HEK293T (cell line): Measurements from ENCODE around the gene CNOT11.

Source experiments
- CTCF ChIA-PET: fragments of 350-600 bp; formaldehyde crosslinking; extraction: SDS; loops from one replicate; lab custom pipeline; 2021; ENCODE audit warnings: antibody characterized with exemption, inconsistent platforms; lab: Yijun Ruan, JAX
- POLR2A ChIA-PET: fragments of 350-600 bp; formaldehyde crosslinking; extraction: SDS; loops from one replicate; lab custom pipeline; 2020; ENCODE audit warnings: antibody characterized with exemption, inconsistent platforms; lab: Yijun Ruan, JAX
- DNase-seq: peaks from one replicate; pipeline ENCODE4 v3.0.0; 2012; ENCODE audit warnings: mixed read lengths; ENCODE audit errors: extremely low spot score
- ARNT ChIP-seq: fragments of 450-650 bp; IDR thresholded peaks from 2 replicates; pipeline ENCODE4 v1.6.1; 2017; ENCODE audit warnings: mild to moderate bottlenecking
- BHLHE40 ChIP-seq: fragments of 450-650 bp; IDR thresholded peaks from 2 replicates; pipeline ENCODE4 v1.6.1; 2016; ENCODE audit warnings: mild to moderate bottlenecking, moderate library complexity, borderline replicate concordance
- CTBP1 ChIP-seq: fragments of 450-650 bp; IDR thresholded peaks from 2 replicates; pipeline ENCODE4 v1.6.1; 2016; ENCODE audit warnings: borderline replicate concordance
- ELF4 ChIP-seq: fragments of 450-650 bp; IDR thresholded peaks from 2 replicates; pipeline ENCODE4 v1.6.1; 2017; ENCODE audit warnings: antibody characterized with exemption
- FOXA1 ChIP-seq: fragments of 450-650 bp; IDR thresholded peaks from 2 replicates; pipeline ENCODE4 v1.6.1; 2016; ENCODE audit warnings: mild to moderate bottlenecking
- FOXK2 ChIP-seq: fragments of 450-650 bp; IDR thresholded peaks from 2 replicates; pipeline ENCODE4 v1.6.1; 2016; ENCODE audit warnings: mild to moderate bottlenecking
- FOXM1 ChIP-seq: fragments of 450-650 bp; IDR thresholded peaks from 2 replicates; pipeline ENCODE4 v1.6.1; 2017; ENCODE audit warnings: mild to moderate bottlenecking, borderline replicate concordance
- HDGF ChIP-seq: fragments of 450-650 bp; IDR thresholded peaks from 2 replicates; pipeline ENCODE4 v1.6.1; 2017; ENCODE audit warnings: antibody characterized with exemption, borderline replicate concordance
- L3MBTL2 ChIP-seq: fragments of 450-650 bp; conservative IDR thresholded peaks from 2 replicates; pipeline ENCODE4 v1.6.1; 2016; ENCODE audit warnings: mild to moderate bottlenecking
- LEF1 ChIP-seq: fragments of 450-650 bp; IDR thresholded peaks from 2 replicates; pipeline ENCODE4 v1.6.1; 2017; ENCODE audit warnings: mild to moderate bottlenecking, borderline replicate concordance
- NFRKB ChIP-seq: fragments of 450-650 bp; IDR thresholded peaks from 2 replicates; pipeline ENCODE4 v1.6.1; 2016; ENCODE audit warnings: mild to moderate bottlenecking, moderate library complexity
- PKNOX1 ChIP-seq: fragments of 450-650 bp; IDR thresholded peaks from 2 replicates; pipeline ENCODE4 v1.6.1; 2016
- SP1 ChIP-seq: fragments of 450-650 bp; IDR thresholded peaks from 2 replicates; pipeline ENCODE4 v1.6.1; 2017
- SUZ12 ChIP-seq: fragments of 450-650 bp; IDR thresholded peaks from 2 replicates; pipeline ENCODE4 v1.6.1; 2016; ENCODE audit warnings: mild to moderate bottlenecking
- TARDBP ChIP-seq: fragments of 450-650 bp; IDR thresholded peaks from 2 replicates; pipeline ENCODE4 v1.6.1; 2016
- ZNF384 ChIP-seq: fragments of 450-650 bp; IDR thresholded peaks from 2 replicates; pipeline ENCODE4 v1.6.1; 2016

The CNOT11 gene

GRCh38 chr2:101291973-101292372 lies 39.3 kb downstream of the CNOT11 start:
- ChIA-PET POLR2A (no interaction called here), CTCF (no interaction called here)
- DNase-seq: no peak
- TF ChIP-seq FOXK2 (no peak), FOXM1 (no peak), L3MBTL2 (no peak), SP1 (no peak), CTBP1 (no peak)

- POLR2A ChIA-PET: interaction anchor here (0.7 kb wide), 1 partner anchor 15 kb away, joined by 3 read pairs; the partner anchor contains the start of gene RNF149
- TF ChIP-seq NFRKB (no peak), HDGF (no peak), CTBP1 (no peak), FOXM1 (no peak), PKNOX1 (no peak), LEF1 (no peak), FOXA1 (no peak), SP1 (no peak), FOXK2 (no peak), TARDBP (no peak), ELF4 (no peak), SUZ12 (no peak), ARNT (no peak), ZNF384 (no peak), BHLHE40 (no peak), L3MBTL2 (no peak)
- DNase-seq: no peak
- CTCF ChIA-PET: interaction anchor here (0.7 kb wide), 1 partner anchor 116 kb away, joined by 4 read pairs; no protein-coding TSS in a partner anchor
Measured at GRCh38 chr2:101293544-101293943, 40.9 kb downstream of the CNOT11 start.

- no peak for DNase-seq
- ChIA-PET CTCF (no interaction called here), POLR2A (no interaction called here)
- TF ChIP-seq ELF4 (no peak), ARNT (no peak), ZNF384 (no peak), LEF1 (no peak), FOXA1 (no peak), FOXK2 (no peak), SUZ12 (no peak), HDGF (no peak), SP1 (no peak), TARDBP (no peak), CTBP1 (no peak)
Measured at GRCh38 chr2:101294861-101295260, 42.2 kb downstream of the CNOT11 start.

- CTCF ChIA-PET: no interaction called here
- POLR2A ChIA-PET: interaction anchor here (1.0 kb wide), 1 partner anchor 44 kb away, joined by 3 read pairs; no protein-coding TSS in a partner anchor
Measured at GRCh38 chr2:101295895-101296294, 43.2 kb downstream of the CNOT11 start.

GRCh38 chr2:101296371-101296770 lies 43.7 kb downstream of the CNOT11 start:
- CTCF ChIA-PET: no interaction called here
- no peak for DNase-seq
- TF ChIP-seq FOXA1: no peak
- TF ChIP-seq BHLHE40: no peak
- POLR2A ChIA-PET: interaction anchor here (1.0 kb wide), 1 partner anchor 45 kb away, joined by 3 read pairs; no protein-coding TSS in a partner anchor

More at GRCh38 chr2:101295895-101296294, 43.2 kb downstream of the CNOT11 start:
- TF ChIP-seq ZNF384 (no peak), NFRKB (no peak), FOXA1 (no peak), FOXM1 (no peak), HDGF (no peak), LEF1 (no peak), PKNOX1 (no peak), BHLHE40 (no peak), SP1 (no peak), CTBP1 (no peak), L3MBTL2 (no peak), FOXK2 (no peak), TARDBP (no peak), ARNT (no peak), ELF4 (no peak), SUZ12 (no peak)
- no peak for DNase-seq

GRCh38 chr2:101297383-101297782 lies 44.7 kb downstream of the CNOT11 start:
- TF ChIP-seq BHLHE40 (no peak), CTBP1 (no peak), PKNOX1 (no peak), LEF1 (no peak), FOXA1 (no peak), HDGF (no peak)
- ChIA-PET POLR2A (interaction anchor here (0.7 kb wide), 1 partner anchor 11 kb away, joined by 4 read pairs; the partner anchor contains the start of gene RNF149), CTCF (interaction anchor here (0.6 kb wide), 1 partner anchor 8 kb away, joined by 3 read pairs; no protein-coding TSS in a partner anchor)
- DNase-seq: no peak
